ENCODE data around the gene BACH1. TPM values are rescaled to one million over a fixed set of nuclear protein-coding genes. Genes with fewer than 3 reads are reported as not detected.

Gene BACH1
- total and polyA plus RNA-seq, 10 of the 15 experiments (the other 5 are each of a cell fraction or from before 2014, with no cell fraction given) = 3.2 to 25.7 (median 10.5) TPM

DNA sequence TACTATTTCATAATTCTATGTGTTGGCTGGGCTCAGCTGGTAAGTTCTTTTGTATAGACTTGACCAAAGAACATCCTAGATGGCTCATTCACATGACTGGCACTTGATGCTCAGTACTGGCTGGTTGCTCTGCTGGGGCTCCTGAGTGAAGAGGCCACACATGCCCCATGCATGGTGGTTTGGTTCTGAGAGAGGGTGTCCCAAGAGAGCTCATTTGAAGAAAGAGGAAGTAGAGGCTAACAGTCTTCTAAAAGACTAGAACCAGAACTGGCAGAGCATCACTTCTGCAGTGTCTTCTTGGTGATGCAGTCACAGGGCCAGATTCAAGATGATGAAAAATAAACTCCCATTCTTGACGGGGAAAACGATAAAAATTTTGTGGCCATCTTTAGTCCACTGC lies 5.2 kb upstream of the BACH1 start (continued):
- TF ChIP-seq TAF1 (IDR thresholded peaks at IDR 0.05; ENCODE audit: borderline replicate concordance, low read depth, low read length) (no peak), MYC (IDR thresholded peaks at IDR 0.05; ENCODE audit: insufficient read depth, insufficient read length, insufficient replicate concordance, low read length, severe bottlenecking) (no peak), CHD4 (IDR thresholded peaks at IDR 0.05) (no peak), SUPT20H (IDR thresholded peaks at IDR 0.05; ENCODE audit: borderline replicate concordance, control insufficient read depth, low read depth, low read length) (no peak), SRF (IDR thresholded peaks at IDR 0.05; ENCODE audit: low read depth in 2 of 2, low read length in 2 of 2) (no peak), TCF3 (IDR thresholded peaks at IDR 0.05; ENCODE audit: borderline replicate concordance, insufficient read depth, low read depth, low read length) (no peak), FOS (IDR thresholded peaks at IDR 0.05; ENCODE audit: borderline replicate concordance, extremely low read depth, insufficient read length) (no peak), NR2C1 (IDR thresholded peaks at IDR 0.05) (no peak), JUND (IDR thresholded peaks at IDR 0.05; ENCODE audit: low read depth, low read length) (no peak), IRF4 (IDR thresholded peaks at IDR 0.05; ENCODE audit: low read depth, low read length) (no peak), RFX5 (IDR thresholded peaks at IDR 0.05; ENCODE audit: low read depth, low read length) (no peak), KDM1A (IDR thresholded peaks at IDR 0.05; ENCODE audit: borderline replicate concordance) (no peak), IKZF1 (conservative IDR thresholded peaks at IDR 0.05) (no peak), RAD21 (IDR thresholded peaks at IDR 0.05; ENCODE audit: insufficient read depth, low read depth, low read length) (0 out of 2 replicates have a peak, but pooled peaks have one; percentile 4), NR2C2 (IDR thresholded peaks at IDR 0.05; ENCODE audit: borderline replicate concordance, control insufficient read depth, insufficient read length, low read depth) (no peak), RUNX3 (IDR thresholded peaks at IDR 0.05; ENCODE audit: low read length) (peak; percentile 63), SIX5 (IDR thresholded peaks at IDR 0.05; ENCODE audit: low read depth, low read length, severe bottlenecking) (no peak), HDAC6 (IDR thresholded peaks at IDR 0.05; ENCODE audit: unreplicated experiment) (no peak), SMAD1 (IDR thresholded peaks at IDR 0.05; ENCODE audit: low read depth, partially characterized antibody) (no peak), BMI1 (IDR thresholded peaks at IDR 0.05; ENCODE audit: borderline replicate concordance) (no peak), TBL1XR1 (IDR thresholded peaks at IDR 0.05; ENCODE audit: low read depth, low read length) (no peak), SIN3A (IDR thresholded peaks at IDR 0.05; ENCODE audit: low read depth, low read length) (no peak), CREB1 (IDR thresholded peaks at IDR 0.05; ENCODE audit: low read depth) (no peak), ZNF24 (IDR thresholded peaks at IDR 0.05) (no peak)
- TF ChIP-seq, protein P1, sequence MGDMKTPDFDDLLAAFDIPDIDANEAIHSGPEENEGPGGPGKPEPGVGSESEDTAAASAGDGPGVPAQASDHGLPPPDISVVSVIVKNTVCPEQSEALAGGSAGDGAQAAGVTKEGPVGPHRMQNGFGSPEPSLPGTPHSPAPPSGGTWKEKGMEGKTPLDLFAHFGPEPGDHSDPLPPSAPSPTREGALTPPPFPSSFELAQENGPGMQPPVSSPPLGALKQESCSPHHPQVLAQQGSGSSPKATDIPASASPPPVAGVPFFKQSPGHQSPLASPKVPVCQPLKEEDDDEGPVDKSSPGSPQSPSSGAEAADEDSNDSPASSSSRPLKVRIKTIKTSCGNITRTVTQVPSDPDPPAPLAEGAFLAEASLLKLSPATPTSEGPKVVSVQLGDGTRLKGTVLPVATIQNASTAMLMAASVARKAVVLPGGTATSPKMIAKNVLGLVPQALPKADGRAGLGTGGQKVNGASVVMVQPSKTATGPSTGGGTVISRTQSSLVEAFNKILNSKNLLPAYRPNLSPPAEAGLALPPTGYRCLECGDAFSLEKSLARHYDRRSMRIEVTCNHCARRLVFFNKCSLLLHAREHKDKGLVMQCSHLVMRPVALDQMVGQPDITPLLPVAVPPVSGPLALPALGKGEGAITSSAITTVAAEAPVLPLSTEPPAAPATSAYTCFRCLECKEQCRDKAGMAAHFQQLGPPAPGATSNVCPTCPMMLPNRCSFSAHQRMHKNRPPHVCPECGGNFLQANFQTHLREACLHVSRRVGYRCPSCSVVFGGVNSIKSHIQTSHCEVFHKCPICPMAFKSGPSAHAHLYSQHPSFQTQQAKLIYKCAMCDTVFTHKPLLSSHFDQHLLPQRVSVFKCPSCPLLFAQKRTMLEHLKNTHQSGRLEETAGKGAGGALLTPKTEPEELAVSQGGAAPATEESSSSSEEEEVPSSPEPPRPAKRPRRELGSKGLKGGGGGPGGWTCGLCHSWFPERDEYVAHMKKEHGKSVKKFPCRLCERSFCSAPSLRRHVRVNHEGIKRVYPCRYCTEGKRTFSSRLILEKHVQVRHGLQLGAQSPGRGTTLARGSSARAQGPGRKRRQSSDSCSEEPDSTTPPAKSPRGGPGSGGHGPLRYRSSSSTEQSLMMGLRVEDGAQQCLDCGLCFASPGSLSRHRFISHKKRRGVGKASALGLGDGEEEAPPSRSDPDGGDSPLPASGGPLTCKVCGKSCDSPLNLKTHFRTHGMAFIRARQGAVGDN (IDR thresholded peaks at IDR 0.05) = peak; percentile 80
- TF ChIP-seq, protein P2, sequence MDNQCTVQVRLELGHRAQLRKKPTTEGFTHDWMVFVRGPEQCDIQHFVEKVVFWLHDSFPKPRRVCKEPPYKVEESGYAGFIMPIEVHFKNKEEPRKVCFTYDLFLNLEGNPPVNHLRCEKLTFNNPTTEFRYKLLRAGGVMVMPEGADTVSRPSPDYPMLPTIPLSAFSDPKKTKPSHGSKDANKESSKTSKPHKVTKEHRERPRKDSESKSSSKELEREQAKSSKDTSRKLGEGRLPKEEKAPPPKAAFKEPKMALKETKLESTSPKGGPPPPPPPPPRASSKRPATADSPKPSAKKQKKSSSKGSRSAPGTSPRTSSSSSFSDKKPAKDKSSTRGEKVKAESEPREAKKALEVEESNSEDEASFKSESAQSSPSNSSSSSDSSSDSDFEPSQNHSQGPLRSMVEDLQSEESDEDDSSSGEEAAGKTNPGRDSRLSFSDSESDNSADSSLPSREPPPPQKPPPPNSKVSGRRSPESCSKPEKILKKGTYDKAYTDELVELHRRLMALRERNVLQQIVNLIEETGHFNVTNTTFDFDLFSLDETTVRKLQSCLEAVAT (IDR thresholded peaks at IDR 0.05) = no peak
- TF ChIP-seq, protein P3, sequence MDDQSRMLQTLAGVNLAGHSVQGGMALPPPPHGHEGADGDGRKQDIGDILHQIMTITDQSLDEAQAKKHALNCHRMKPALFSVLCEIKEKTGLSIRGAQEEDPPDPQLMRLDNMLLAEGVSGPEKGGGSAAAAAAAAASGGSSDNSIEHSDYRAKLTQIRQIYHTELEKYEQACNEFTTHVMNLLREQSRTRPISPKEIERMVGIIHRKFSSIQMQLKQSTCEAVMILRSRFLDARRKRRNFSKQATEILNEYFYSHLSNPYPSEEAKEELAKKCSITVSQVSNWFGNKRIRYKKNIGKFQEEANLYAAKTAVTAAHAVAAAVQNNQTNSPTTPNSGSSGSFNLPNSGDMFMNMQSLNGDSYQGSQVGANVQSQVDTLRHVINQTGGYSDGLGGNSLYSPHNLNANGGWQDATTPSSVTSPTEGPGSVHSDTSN (IDR thresholded peaks at IDR 0.05; ENCODE audit: insufficient replicate concordance, low read depth, low read length) = no peak

Measured in GM12878 (cell line).